Stomach (tissue), 4 donors: Measurements from ENCODE around the gene RPS6KC1.

ENCODE experiments used
- POLR2A ChIP-seq, 4 donors: fragments of 450-650 bp; IDR thresholded peaks; one replicate each; pipeline ENCODE4 v1.6.1; 2016; ENCODE audit warnings: antibody characterized with exemption in 4 of 4, control low read depth in 2 of 4, mild to moderate bottlenecking in 1 of 4, moderate library complexity in 1 of 4
- TF ChIP-seq, protein P1 (sequence below), 7 experiments: fragments of 450-650 bp in 4 of 7; fragments of 200-600 bp in 3 of 7; sonication (generic) in 3 of 7; IDR thresholded peaks; one replicate each; pipeline ENCODE4 v1.5.1; 2016 to 2019; ENCODE audit warnings: antibody characterized with exemption in 7 of 7, control low read depth in 2 of 7, mild to moderate bottlenecking in 1 of 7

DNA sequence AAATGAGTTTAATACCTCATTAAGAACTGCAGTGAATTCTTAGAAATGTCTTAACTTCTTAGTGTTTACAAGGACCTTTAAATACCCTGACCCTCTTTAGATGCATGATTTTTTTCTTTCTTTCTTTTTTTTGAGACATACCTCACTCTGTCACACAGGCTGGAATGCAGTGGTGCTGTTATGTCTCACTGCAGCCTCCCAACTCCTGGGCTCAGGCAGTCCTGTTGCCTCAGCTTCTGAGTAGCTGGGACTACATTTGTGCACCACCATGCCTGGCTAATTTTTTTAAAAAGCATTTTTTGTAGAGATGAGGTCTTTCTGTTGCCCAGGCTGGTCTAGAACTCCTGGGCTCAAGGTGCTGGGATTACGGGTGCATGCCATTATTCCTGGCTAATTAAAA lies 191.8 kb downstream of the RPS6KC1 start:
- TF ChIP-seq, protein P1, sequence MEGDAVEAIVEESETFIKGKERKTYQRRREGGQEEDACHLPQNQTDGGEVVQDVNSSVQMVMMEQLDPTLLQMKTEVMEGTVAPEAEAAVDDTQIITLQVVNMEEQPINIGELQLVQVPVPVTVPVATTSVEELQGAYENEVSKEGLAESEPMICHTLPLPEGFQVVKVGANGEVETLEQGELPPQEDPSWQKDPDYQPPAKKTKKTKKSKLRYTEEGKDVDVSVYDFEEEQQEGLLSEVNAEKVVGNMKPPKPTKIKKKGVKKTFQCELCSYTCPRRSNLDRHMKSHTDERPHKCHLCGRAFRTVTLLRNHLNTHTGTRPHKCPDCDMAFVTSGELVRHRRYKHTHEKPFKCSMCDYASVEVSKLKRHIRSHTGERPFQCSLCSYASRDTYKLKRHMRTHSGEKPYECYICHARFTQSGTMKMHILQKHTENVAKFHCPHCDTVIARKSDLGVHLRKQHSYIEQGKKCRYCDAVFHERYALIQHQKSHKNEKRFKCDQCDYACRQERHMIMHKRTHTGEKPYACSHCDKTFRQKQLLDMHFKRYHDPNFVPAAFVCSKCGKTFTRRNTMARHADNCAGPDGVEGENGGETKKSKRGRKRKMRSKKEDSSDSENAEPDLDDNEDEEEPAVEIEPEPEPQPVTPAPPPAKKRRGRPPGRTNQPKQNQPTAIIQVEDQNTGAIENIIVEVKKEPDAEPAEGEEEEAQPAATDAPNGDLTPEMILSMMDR (IDR thresholded peaks at IDR 0.05) = no peak
- TF ChIP-seq POLR2A (IDR thresholded peaks at IDR 0.05) = no peak
